Activated T-helper 2 cell treated with anti-CD3 and anti-CD28 coated beads, Interferon-gamma antibody, Interleukin-2, Interleukin-4, amounts not matched to agents 10 μg/mL and 5 μg/mL and 100 μg/mL, durations not matched to agents 14 hours and 24 hours and 36 hours (primary cell): ENCODE measurements around the gene ESR2. TPM values are rescaled to one million over a fixed set of nuclear protein-coding genes. Genes with fewer than 3 reads are reported as not detected.

Source experiments
- DNase-seq: peaks from one replicate; pipeline ENCODE4 v3.0.0; 2021; ENCODE audit warnings: low spot score
- H3K27ac Mint-ChIP-seq: one replicate; pipeline ENCODE4 v1.8.0; 2021; ENCODE audit warnings: mixed read lengths
- H3K27me3 Mint-ChIP-seq: one replicate; pipeline ENCODE4 v1.8.0; 2021; ENCODE audit warnings: low read depth, mixed read lengths
- H3K36me3 Mint-ChIP-seq: one replicate; pipeline ENCODE4 v1.8.0; 2021; ENCODE audit warnings: low read depth, mixed read lengths
- H3K4me1 Mint-ChIP-seq: one replicate; pipeline ENCODE4 v1.8.0; 2021; ENCODE audit warnings: low read depth, mixed read lengths
- H3K4me3 Mint-ChIP-seq: one replicate; pipeline ENCODE4 v1.8.0; 2021; ENCODE audit warnings: low read depth, mild to moderate bottlenecking, moderate library complexity, mixed read lengths
- H3K9me3 Mint-ChIP-seq: one replicate; pipeline ENCODE4 v1.8.0; 2021; ENCODE audit warnings: mixed read lengths
- intact Hi-C: fragments of 100-400 bp; cut with micrococcal nuclease; formaldehyde crosslinking; loops from one replicate; pipeline ENCODE4 v1.15.1; 2023
- total RNA-seq: library from RNA; stranded (reverse); gene quantifications from 2 replicates; pipeline ENCODE4 v1.2.3, GENCODE V29; 2022

Gene ESR2
- total RNA-seq, 1 donor from 2014 or later: 0.09 TPM

DNA sequence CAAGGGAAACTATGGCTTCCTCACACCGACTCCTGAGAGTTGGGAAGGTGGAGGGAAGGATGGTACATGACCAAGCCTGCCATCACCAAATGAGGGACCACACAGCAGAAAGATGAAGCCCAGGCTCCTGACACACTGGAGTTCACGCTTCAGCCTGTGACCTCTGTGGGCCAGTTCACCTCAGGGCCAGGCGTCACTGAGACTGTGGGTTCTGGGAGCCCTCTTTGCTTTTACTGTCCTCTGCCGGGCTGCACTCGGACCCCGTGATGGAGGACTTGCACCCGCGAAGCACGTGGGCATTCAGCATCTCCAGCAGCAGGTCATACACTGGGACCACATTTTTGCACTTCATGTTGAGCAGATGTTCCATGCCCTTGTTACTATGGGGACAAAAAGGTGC is 61.2 kb downstream of the ESR2 start:
- Mint-ChIP-seq H3K4me3 (no peak overlapping the region), H3K9me3 (no peaks in the 10 kb centered on the region), H3K27me3 (peaks cover 18% of the 10 kb centered on the region), H3K36me3 (peaks cover 7% of the 10 kb centered on the region), H3K4me1 (peaks cover 25% of the 10 kb centered on the region), H3K27ac (peak overlapping the region; percentile 78)
- DNase-seq: no peak
- intact Hi-C loops: loop anchor here (1.0 to 5.0 kb wide), 4 partner anchors 34 to 190 kb away; no protein-coding TSS in a partner anchor

DNA sequence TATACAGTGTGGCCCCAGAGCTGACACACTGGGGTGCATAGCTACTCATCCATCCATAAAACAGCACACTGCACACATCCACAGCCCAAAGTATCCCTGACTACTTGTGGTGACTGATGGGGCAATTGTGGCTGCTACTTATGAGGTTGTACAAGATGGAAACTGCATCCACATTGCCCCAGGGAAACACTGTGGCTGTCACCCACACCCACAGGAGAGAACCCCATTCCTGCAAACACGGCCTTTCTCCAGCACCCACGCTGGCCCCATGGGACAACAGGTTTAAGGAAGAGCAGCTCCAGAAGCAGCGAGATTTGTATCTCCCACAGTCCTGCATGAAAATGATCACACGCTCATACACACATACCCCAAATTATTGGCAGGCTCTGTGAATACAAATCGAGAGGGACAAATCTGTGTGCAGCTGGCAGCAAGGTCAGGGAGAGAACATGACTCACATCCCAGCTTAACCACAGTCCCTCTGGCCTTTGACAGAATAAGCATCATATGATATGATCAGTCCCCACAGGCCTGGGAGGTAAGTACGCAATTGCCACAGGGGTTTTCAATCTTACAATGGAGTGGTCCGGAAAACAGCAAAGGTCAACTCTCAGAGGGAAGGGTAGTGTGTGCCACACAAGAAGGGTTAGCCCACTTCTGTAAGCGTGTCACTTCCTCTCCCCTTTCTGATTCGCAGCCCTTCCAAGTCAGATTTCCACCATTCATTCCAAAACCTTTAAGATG is 61.9 kb downstream of the ESR2 start:
- no peak for DNase-seq

GRCh38 chr14:64229489-64229888 is 64.7 kb downstream of the ESR2 start:
- Mint-ChIP-seq H3K36me3 (peaks cover 14% of the 10 kb centered on the region), H3K4me1 (peaks cover 22% of the 10 kb centered on the region), H3K27ac (no peak overlapping the region), H3K4me3 (no peak overlapping the region), H3K9me3 (no peaks in the 10 kb centered on the region), H3K27me3 (peaks cover 3% of the 10 kb centered on the region)
- DNase-seq: no peak
- intact Hi-C loops: no loop called here

More for the DNA sequence above, 61.9 kb downstream of the ESR2 start:
- H3K4me3 Mint-ChIP-seq: no peak overlapping the region
- intact Hi-C loops: loop anchor here (1.0 to 5.0 kb wide), 4 partner anchors 35 to 191 kb away; no protein-coding TSS in a partner anchor
- no peaks in the 10 kb centered on the region for H3K9me3 Mint-ChIP-seq
- H3K36me3 Mint-ChIP-seq: peaks cover 10% of the 10 kb centered on the region
- H3K4me1 Mint-ChIP-seq: peaks cover 25% of the 10 kb centered on the region
- peaks cover 15% of the 10 kb centered on the region for H3K27me3 Mint-ChIP-seq
- peak overlapping the region; percentile 78 for H3K27ac Mint-ChIP-seq

DNA sequence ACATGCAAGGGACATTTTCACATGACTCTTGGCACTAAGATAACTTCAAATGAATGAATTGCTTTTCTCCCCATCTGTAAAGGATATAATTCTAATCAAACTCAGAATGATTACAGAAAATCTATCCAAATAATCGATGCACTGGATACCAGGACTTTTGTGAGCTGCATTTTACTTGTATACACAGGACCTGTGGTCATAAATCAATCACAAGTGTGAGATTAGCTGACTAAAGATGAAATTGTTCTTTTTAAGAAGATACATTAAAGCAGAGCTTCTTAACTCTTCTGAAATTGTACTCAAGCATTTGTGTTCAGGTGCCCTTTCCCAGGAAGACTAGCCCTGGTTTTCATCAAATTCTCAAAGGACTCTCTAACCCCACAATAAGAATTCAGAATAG is 66.3 kb downstream of the ESR2 start:
- H3K4me3 Mint-ChIP-seq: no peak overlapping the region
- DNase-seq: no peak
- no peaks in the 10 kb centered on the region for H3K9me3 Mint-ChIP-seq
- intact Hi-C loops: no loop called here
- H3K27me3 Mint-ChIP-seq: no peaks in the 10 kb centered on the region
- H3K27ac Mint-ChIP-seq: no peak overlapping the region
- H3K36me3 Mint-ChIP-seq: peaks cover 27% of the 10 kb centered on the region
- H3K4me1 Mint-ChIP-seq: peaks cover 12% of the 10 kb centered on the region

DNA sequence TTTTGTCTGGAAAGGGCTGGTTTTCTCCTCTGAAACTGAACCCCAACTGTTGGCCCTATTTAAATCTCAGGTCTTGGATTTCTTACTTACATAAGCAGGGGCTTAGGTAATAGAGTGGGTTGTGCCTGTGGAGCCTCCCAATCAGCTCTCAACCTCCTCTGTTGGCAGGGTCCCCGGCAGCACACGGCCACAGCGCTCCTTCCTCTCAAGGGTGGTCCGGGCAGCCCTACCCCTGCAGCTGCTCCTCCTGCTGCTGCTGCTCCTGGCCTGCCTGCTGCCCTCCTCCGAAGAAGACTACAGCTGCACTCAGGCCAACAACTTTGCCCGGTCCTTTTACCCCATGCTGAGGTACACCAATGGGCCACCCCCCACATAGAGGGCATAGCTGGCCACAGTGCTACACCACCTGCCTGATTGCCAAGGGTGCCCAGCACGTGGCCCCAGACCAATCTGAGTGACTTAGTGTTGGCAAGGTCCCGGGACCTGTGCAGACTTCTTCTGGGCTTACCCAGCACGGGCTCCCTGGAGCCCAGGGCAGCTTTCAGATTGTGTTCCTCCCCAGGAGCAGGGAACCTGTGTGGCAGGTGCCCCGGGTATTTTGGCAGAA is 68.9 kb downstream of the ESR2 start:
- Mint-ChIP-seq H3K27me3 (no peaks in the 10 kb centered on the region), H3K36me3 (peaks cover 38% of the 10 kb centered on the region), H3K4me1 (no peaks in the 10 kb centered on the region), H3K4me3 (no peak overlapping the region), H3K27ac (no peak overlapping the region), H3K9me3 (no peaks in the 10 kb centered on the region)
- intact Hi-C loops: no loop called here
- no peak for DNase-seq

DNA sequence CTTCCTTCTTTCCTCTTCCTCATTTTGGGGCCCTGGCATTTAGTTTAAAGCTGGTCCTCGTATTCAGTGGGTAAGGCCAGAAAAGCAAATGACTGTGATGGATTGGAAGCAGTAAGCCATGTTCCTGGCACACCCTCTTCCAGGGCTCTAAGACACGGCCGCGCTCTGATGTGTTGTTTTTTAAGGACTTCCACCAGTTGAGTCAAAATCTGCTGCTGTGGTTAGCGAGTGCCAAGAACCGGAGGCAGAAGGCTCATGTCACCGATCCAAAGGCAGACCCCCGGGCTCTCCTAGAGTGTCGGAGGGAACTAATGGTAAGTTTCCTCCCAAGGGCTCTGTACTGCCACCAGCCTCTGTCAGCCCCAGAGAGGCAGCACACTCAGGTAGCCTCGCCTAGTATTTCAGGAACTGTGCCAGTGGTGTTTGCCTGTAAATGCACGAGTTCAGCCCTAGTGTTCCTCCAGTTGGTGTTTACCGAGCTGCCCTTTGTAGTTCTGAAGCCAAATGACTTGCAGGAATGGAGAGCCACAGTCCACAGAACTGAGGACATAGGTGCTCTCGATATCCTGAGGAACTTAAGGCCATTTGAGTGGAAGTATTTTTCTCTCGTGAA is 72.7 kb downstream of the ESR2 start:
- H3K4me3 Mint-ChIP-seq: no peak overlapping the region

DNA sequence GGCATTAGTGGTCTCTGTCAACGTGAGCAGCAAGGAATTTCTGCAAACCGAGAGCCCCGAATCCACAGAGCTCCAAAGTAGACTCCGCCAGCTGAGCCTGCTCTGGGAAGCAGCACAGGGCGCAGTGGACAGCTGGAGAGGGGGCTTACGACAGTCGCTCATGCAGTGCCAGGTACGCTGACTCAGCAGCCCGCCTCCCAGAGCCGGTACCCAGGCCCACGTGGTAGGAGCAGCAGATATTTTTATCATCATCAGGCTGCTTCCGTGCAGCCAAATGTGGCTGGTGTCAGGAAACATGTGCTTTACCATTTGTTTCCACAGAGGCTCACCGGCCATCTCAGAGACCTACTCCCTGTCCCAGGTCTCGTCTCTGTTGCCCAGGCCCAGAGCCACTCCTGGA is 73.7 kb downstream of the ESR2 start:
- no peak overlapping the region for H3K27ac Mint-ChIP-seq
- no peak overlapping the region for H3K4me3 Mint-ChIP-seq

More for the DNA sequence above, 72.7 kb downstream of the ESR2 start:
- intact Hi-C loops: no loop called here
- Mint-ChIP-seq H3K4me1 (peaks cover 3% of the 10 kb centered on the region), H3K27ac (no peak overlapping the region), H3K36me3 (peaks cover 39% of the 10 kb centered on the region), H3K27me3 (no peaks in the 10 kb centered on the region), H3K9me3 (no peaks in the 10 kb centered on the region)
- no peak for DNase-seq

DNA sequence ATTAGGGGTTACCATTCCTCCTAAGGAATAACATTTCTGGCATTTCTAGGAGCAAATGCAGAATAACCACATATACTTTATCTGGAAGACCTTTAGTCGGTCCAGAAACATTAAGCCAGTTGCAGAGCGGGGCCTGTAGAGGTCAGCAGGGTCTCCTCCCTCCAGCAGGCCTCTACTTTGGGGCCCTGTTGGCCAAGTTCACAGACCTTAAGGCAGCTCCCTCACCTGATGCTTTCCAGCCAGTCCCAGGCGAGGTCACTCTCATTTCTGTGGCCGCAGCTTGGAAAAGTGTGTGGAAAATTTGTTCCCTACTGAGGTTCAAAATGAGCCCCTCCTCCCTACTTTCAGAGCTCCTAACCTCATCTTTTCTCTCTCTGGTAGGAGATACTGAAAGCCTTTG is 74.1 kb downstream of the ESR2 start:
- Mint-ChIP-seq H3K9me3 (no peaks in the 10 kb centered on the region), H3K4me1 (peaks cover 3% of the 10 kb centered on the region), H3K27me3 (no peaks in the 10 kb centered on the region), H3K4me3 (no peak overlapping the region), H3K36me3 (peaks cover 45% of the 10 kb centered on the region), H3K27ac (no peak overlapping the region)
- intact Hi-C loops: no loop called here
- no peak for DNase-seq

More for the DNA sequence above, 73.7 kb downstream of the ESR2 start:
- no peak for DNase-seq
- H3K9me3 Mint-ChIP-seq: no peaks in the 10 kb centered on the region
- no peaks in the 10 kb centered on the region for H3K27me3 Mint-ChIP-seq
- intact Hi-C loops: no loop called here
- peaks cover 3% of the 10 kb centered on the region for H3K4me1 Mint-ChIP-seq
- H3K36me3 Mint-ChIP-seq: peaks cover 47% of the 10 kb centered on the region

GRCh38 chr14:64218344-64219240 is 75.6 kb downstream of the ESR2 start:
- Mint-ChIP-seq H3K27ac (no peak overlapping the region), H3K4me1 (peaks cover 3% of the 10 kb centered on the region)

GRCh38 chr14:64217834-64218233 is 76.3 kb downstream of the ESR2 start:
- Mint-ChIP-seq H3K4me1 (peaks cover 3% of the 10 kb centered on the region), H3K36me3 (peaks cover 30% of the 10 kb centered on the region), H3K4me3 (no peak overlapping the region), H3K27me3 (no peaks in the 10 kb centered on the region), H3K9me3 (no peaks in the 10 kb centered on the region), H3K27ac (no peak overlapping the region)
- intact Hi-C loops: no loop called here
- no peak for DNase-seq

More at GRCh38 chr14:64218344-64219240, 75.6 kb downstream of the ESR2 start:
- peaks cover 36% of the 10 kb centered on the region for H3K36me3 Mint-ChIP-seq
- no peak for DNase-seq
- no peak overlapping the region for H3K4me3 Mint-ChIP-seq
- no peaks in the 10 kb centered on the region for H3K9me3 Mint-ChIP-seq
- no peaks in the 10 kb centered on the region for H3K27me3 Mint-ChIP-seq
- intact Hi-C loops: no loop called here

DNA sequence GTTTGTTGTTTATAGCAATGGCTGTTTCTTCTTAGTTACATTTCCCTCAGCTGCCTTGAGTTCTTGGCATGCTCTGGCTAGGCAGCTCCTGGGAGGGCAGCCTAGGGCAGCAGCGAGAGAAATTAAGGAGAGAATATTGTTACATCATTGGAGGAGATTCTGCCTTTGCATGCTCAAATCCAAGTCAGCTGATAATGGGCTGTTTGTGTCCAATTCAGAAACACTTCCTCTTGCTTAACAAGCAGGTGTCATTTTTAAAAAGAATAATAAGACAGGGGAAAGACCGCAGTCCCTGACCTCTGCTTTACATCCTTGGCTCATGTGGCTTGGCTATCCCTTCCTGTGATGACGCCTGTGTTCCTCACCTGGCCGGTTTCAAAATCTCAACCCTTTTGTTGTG is 76.9 kb downstream of the ESR2 start:
- Mint-ChIP-seq H3K27me3 (no peaks in the 10 kb centered on the region), H3K4me1 (peaks cover 3% of the 10 kb centered on the region), H3K4me3 (no peak overlapping the region), H3K9me3 (no peaks in the 10 kb centered on the region), H3K27ac (no peak overlapping the region), H3K36me3 (peaks cover 29% of the 10 kb centered on the region)
- intact Hi-C loops: no loop called here
- no peak for DNase-seq

DNA sequence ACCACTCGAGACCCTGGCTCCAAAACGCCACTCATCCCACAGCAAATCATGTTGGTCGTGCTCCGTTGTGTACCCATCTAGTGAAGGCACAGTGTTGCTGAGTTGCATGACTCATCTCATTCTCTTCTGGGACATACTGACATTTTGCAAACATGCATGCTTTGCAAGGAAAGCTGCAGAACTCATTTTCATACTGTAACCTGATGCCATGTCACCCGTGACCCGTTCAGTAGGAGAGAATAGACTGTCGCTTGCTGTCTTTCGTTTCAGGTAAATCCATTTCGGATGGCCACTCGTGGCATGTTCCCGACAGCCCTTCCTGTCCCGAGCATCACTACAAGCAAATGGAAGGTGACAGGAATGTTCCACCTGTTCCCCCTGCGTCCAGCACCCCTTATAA is 78.2 kb downstream of the ESR2 start:
- Mint-ChIP-seq H3K27me3 (no peaks in the 10 kb centered on the region), H3K9me3 (no peaks in the 10 kb centered on the region), H3K4me3 (no peak overlapping the region), H3K36me3 (peaks cover 23% of the 10 kb centered on the region), H3K27ac (no peak overlapping the region), H3K4me1 (peaks cover 3% of the 10 kb centered on the region)
- intact Hi-C loops: no loop called here
- no peak for DNase-seq
